ENCODE data around the gene EPHB3. TPM values are rescaled to one million over a fixed set of nuclear protein-coding genes. Genes with fewer than 3 reads are reported as not detected.
"Not testable (repeated sequence)": the region's sequence is repeated elsewhere in the genome, so short reads cannot be mapped to it uniquely, and the experiment has no call there.

Gene EPHB3
- total RNA-seq, 4 donors from 2014 or later, result 4.1 to 17.7 (median 6.7) TPM

DNA sequence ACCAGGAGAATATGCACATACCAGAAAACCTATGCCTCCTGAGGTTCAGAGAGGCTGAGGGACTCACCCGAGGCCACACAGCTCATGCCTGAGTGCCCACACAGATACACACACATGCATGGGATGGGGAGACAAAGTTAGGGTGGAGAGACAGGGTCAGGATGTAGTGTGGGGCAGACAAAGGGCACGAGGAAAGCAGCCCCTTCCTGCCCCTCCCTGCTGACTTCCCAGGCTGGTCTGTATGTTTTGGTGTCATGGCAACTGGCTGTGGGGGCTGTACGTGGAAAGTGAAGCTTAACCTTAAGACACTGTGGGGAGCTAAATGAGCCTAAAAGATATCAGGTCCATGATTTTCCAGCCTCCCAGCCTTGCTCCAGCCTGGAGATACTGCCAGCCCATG is 57.8 kb downstream of the EPHB3 start:
- intact Hi-C loops (cut with DNase I; ENCODE audit: low total_unique reads), result no loop called here
- no peak for TF ChIP-seq POLR2AphosphoS5 (IDR thresholded peaks at IDR 0.05)
- TF ChIP-seq EP300 (IDR thresholded peaks at IDR 0.05; ENCODE audit: low read depth), result no peak
- no peak for TF ChIP-seq POLR2A (IDR thresholded peaks at IDR 0.05)
- no peaks in the 10 kb centered on the region for H3K27me3 ChIP-seq
- no peaks in the 10 kb centered on the region for H3K9me3 ChIP-seq
- no peak overlapping the region for H3K4me3 ChIP-seq
- in situ Hi-C loops (cut with MboI; ENCODE audit: low pct_ligation_motif_present in 1 of 4, low pct_unique_long_range_greater_than_20kb in 1 of 4, low sequenced_read_pairs in 3 of 4), result no loop called here
- no peaks in the 10 kb centered on the region for H3K36me3 ChIP-seq
- H3K27ac ChIP-seq, result no peak overlapping the region
- no peak for DNase-seq
- peaks cover 0 to 2% (median 0%) of the 10 kb centered on the region in 4 donors for H3K4me1 ChIP-seq
- whole genome bisulfite sequencing, 2 donors (ENCODE audit: low coverage in 1 of 2), result 40% methylated on average over 3 of the region's 3 CpGs; no CpG with 5 or more reads in 1 of the 2 donors

DNA sequence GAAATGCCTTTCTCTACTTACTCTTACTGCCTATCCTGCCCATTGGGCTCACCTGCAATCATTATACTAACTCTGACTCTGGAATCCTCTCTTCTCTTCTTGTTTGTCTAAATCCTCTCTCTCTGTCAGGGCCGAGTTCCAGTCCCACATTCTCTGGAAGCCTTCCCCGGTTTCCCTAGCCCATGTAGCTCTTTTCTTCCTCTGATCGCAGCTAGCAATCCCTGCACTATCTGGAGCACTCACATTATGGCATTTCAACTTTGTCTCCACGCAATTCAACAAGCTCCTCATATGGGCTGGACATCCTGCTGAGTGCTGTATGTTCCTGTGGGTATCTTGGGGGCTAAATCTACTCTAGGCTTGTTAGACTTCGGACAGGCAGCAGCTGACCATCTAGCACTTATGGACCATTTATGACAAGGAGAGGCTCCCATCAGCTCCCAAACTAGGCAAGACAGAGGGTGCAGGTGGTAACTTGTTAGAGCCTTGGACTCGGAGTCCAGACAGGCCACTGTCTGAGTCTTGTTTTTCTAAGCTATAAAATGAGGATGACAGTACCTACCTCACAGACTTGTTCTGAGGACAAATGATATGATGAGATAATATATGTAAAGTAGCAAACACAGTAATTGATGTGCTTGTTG is 58.3 kb downstream of the EPHB3 start:
- intact Hi-C loops (cut with DNase I; ENCODE audit: low total_unique reads), result no loop called here
- Histone ChIP-seq H3K9me3 (no peaks in the 10 kb centered on the region), H3K4me1 (peaks cover 0 to 2% (median 0%) of the 10 kb centered on the region in 4 donors), H3K27me3 (no peaks in the 10 kb centered on the region), H3K36me3 (no peaks in the 10 kb centered on the region), H3K4me3 (no peak overlapping the region), H3K27ac (no peak overlapping the region)
- no peak for DNase-seq
- 66 to 82% methylated on average over 6 of the region's 6 CpGs for WGBS, 2 donors (ENCODE audit: low coverage in 1 of 2)
- TF ChIP-seq, protein P1, sequence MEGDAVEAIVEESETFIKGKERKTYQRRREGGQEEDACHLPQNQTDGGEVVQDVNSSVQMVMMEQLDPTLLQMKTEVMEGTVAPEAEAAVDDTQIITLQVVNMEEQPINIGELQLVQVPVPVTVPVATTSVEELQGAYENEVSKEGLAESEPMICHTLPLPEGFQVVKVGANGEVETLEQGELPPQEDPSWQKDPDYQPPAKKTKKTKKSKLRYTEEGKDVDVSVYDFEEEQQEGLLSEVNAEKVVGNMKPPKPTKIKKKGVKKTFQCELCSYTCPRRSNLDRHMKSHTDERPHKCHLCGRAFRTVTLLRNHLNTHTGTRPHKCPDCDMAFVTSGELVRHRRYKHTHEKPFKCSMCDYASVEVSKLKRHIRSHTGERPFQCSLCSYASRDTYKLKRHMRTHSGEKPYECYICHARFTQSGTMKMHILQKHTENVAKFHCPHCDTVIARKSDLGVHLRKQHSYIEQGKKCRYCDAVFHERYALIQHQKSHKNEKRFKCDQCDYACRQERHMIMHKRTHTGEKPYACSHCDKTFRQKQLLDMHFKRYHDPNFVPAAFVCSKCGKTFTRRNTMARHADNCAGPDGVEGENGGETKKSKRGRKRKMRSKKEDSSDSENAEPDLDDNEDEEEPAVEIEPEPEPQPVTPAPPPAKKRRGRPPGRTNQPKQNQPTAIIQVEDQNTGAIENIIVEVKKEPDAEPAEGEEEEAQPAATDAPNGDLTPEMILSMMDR (IDR thresholded peaks at IDR 0.05), result no peak
- TF ChIP-seq EP300 (IDR thresholded peaks at IDR 0.05; ENCODE audit: low read depth), result no peak
- TF ChIP-seq POLR2AphosphoS5 (IDR thresholded peaks at IDR 0.05), result no peak
- no peak for TF ChIP-seq POLR2A (IDR thresholded peaks at IDR 0.05)
- in situ Hi-C loops (cut with MboI; ENCODE audit: low pct_ligation_motif_present in 1 of 4, low pct_unique_long_range_greater_than_20kb in 1 of 4, low sequenced_read_pairs in 3 of 4), result no loop called here

DNA sequence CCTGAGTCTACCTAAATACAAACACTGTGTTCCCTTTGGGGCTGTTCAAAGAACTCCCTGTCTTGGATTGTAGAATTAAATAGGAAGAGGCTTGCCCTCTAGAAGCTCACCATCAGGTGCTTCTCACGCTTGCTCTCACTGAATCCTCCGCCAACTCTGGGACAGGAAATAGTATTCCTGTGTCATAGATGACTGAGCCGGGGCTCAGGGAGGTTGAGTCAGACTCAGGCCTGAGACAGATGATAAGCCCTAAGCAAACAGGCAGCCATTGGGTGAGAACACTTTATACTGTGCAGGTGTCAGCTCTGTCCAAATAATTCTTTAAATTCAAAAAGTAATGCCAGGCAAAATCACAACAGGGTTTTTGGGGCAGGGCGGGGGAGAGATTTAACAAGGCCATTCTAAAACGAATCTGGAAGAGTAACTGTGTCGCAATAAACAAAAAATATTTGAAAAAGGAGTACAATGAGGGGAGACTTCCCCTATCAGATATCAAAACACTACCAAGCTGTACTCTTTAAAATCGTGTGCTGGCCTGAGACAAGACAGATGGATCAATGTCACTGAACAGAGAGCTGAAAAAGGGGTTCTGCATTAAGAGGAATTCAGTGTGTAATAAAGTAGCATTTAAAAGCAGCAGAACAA is 59.0 kb downstream of the EPHB3 start:
- DNase-seq, result no peak
- H3K4me1 ChIP-seq, result peaks cover 0 to 2% (median 0%) of the 10 kb centered on the region in 4 donors
- H3K36me3 ChIP-seq, result no peaks in the 10 kb centered on the region
- WGBS, 2 donors (ENCODE audit: low coverage in 1 of 2), result 40 to 74% methylated on average over 4 to 7 of the region's 7 CpGs
- in situ Hi-C loops (cut with MboI; ENCODE audit: low pct_ligation_motif_present in 1 of 4, low pct_unique_long_range_greater_than_20kb in 1 of 4, low sequenced_read_pairs in 3 of 4) (no loop called here), intact Hi-C loops (cut with DNase I; ENCODE audit: low total_unique reads) (no loop called here)
- no peak overlapping the region for H3K27ac ChIP-seq
- no peaks in the 10 kb centered on the region for H3K9me3 ChIP-seq
- TF ChIP-seq EP300 (IDR thresholded peaks at IDR 0.05; ENCODE audit: low read depth) (no peak), POLR2A (IDR thresholded peaks at IDR 0.05) (no peak), POLR2AphosphoS5 (IDR thresholded peaks at IDR 0.05) (no peak)
- TF ChIP-seq, protein P1 (IDR thresholded peaks at IDR 0.05), result no peak
- no peak overlapping the region for H3K4me3 ChIP-seq
- H3K27me3 ChIP-seq, result no peaks in the 10 kb centered on the region

DNA sequence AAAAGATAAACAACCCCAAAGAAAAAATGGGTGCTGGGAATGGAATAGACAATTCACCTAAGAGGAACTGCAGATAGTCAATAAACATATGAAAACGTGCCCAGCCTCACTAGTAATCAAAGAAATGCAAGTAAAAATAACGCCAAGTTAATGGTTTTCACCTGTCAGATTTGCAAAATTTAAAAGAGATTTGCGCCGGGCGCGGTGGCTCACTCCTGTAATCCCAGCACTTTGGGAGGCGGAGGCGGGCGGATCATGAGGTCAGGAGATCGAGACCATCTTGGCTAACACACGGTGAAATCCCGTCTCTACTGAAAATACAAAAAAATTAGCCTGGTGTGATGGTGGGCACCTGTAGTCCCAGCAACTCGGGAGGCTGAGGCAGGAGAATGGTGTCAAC is 60.6 kb downstream of the EPHB3 start:
- H3K4me1 ChIP-seq; in situ Hi-C loops (cut with MboI; ENCODE audit: low pct_ligation_motif_present in 1 of 4, low pct_unique_long_range_greater_than_20kb in 1 of 4, low sequenced_read_pairs in 3 of 4); H3K27me3 ChIP-seq; H3K9me3 ChIP-seq; H3K27ac ChIP-seq; H3K4me3 ChIP-seq; DNase-seq; H3K36me3 ChIP-seq; intact Hi-C loops (cut with DNase I; ENCODE audit: low total_unique reads): not testable (repeated sequence)
- WGBS, 2 donors (ENCODE audit: low coverage in 1 of 2), result 91 to 92% methylated on average over 10 to 13 of the region's 13 CpGs

DNA sequence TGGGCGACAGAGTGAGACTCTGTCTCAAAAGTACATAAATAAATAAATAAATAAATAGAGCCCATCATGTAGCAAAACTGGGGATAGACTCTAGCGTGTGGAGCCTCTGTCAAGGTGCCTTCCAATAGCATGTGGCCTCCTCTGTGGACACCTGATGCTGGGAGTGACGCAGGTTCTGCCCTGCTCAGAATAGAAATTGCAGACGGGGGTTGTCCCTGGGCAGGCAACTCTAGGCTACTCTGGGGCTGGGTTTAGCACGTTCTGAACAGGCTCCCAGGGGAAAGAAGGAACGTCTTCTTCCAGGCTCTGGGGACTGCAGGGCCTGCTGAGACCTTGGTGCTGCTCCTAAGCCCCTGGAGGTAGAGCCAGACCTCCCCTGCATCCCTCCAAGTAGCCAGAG is 65.3 kb downstream of the EPHB3 start:
- 69% methylated on average over 6 of the region's 6 CpGs; no CpG with 5 or more reads in 1 of the 2 donors for WGBS, 2 donors (ENCODE audit: low coverage in 1 of 2)
- TF ChIP-seq EP300 (IDR thresholded peaks at IDR 0.05; ENCODE audit: low read depth) (no peak), POLR2AphosphoS5 (IDR thresholded peaks at IDR 0.05) (no peak), POLR2A (IDR thresholded peaks at IDR 0.05) (no peak)
- TF ChIP-seq, protein P1 (IDR thresholded peaks at IDR 0.05), result no peak
- Histone ChIP-seq H3K4me1 (no peaks in the 10 kb centered on the region), H3K9me3 (no peaks in the 10 kb centered on the region), H3K36me3 (no peaks in the 10 kb centered on the region), H3K27ac (no peak overlapping the region), H3K4me3 (no peak overlapping the region), H3K27me3 (no peaks in the 10 kb centered on the region)
- no peak for DNase-seq
- in situ Hi-C loops (cut with MboI; ENCODE audit: low pct_ligation_motif_present in 1 of 4, low pct_unique_long_range_greater_than_20kb in 1 of 4, low sequenced_read_pairs in 3 of 4), result no loop called here
- intact Hi-C loops (cut with DNase I; ENCODE audit: low total_unique reads), result no loop called here
